ENCODE data around the gene SIGMAR1. TPM values are rescaled to one million over a fixed set of nuclear protein-coding genes. Genes with fewer than 3 reads are reported as not detected.

The SIGMAR1 gene
- polyA plus RNA-seq, 4 donors = 46.1 to 58.9 (median 49.3) TPM

- no peak for DNase-seq (ENCODE audit: low read depth in 4 of 4, low spot score in 3 of 4)
Measured at GRCh38 chr9:34607331-34607730, 30.3 kb downstream of the SIGMAR1 start.

GRCh38 chr9:34606905-34607304 is 30.7 kb downstream of the SIGMAR1 start:
- DNase-seq (ENCODE audit: low read depth in 4 of 4, low spot score in 3 of 4) = no peak

GRCh38 chr9:34606190-34606589 is 31.4 kb downstream of the SIGMAR1 start:
- no peak for DNase-seq (ENCODE audit: low read depth in 4 of 4, low spot score in 3 of 4)

GRCh38 chr9:34603610-34604231 is 33.9 kb downstream of the SIGMAR1 start:
- DNase-seq (ENCODE audit: low read depth in 4 of 4, low spot score in 3 of 4) = peak in 2 of 4 donors; percentile 74 to 77

DNA sequence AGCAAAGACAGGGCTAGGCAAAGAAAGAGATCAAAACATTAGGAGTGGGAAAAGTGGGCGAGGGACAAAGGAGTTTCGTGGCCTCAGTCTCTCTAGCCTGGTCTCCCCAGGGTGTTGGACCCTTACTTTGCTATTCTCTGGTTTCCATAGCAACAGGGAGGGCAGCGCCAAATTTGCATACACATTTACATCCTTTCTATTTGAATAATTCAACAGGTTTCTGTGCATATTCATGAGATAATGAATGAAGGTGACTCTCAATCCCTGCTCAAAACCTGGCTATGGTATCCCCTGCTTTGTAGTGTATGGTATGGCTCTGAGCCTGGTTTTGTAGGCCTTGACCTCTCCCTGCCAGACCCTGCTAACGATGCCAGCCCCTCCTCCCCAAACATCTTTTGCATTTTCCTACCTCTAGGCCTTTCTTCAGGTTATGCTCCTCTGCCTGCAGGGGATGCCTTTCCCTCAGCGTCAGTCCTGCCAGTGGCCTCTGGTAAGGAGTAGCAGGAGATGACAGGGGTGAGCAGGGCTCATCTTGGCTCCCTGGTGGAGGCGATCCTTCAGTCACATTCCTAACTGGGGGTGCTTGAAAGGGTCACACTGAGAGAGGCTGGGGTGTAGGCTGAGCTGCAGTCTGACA is 35.5 kb downstream of the SIGMAR1 start:
- DNase-seq (ENCODE audit: low read depth in 4 of 4, low spot score in 3 of 4) = no peak

- DNase-seq (ENCODE audit: low read depth in 4 of 4, low spot score in 3 of 4) = no peak
Measured at GRCh38 chr9:34600908-34601307, 36.7 kb downstream of the SIGMAR1 start.

DNA sequence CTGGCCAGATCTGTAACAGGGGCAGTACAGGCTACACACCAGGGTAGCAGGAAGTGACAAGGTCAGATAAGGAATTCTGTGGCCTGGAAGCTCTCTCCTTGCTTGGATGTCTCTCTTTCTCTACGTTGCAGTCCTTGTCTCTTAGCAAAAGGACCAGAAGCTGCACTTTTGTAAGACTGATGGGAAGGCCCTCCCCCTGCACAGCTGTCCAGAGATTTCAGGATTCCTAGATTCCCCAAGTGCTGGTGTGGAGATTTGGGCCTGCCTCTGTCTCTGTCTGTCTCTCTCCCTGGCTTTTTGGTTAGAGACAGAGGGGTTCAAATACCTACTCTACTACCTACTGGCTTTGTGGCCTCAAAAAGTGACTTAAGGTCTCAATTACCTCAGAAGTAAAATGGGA is 38.0 kb downstream of the SIGMAR1 start:
- DNase-seq (ENCODE audit: low read depth in 4 of 4, low spot score in 3 of 4) = no peak

DNA sequence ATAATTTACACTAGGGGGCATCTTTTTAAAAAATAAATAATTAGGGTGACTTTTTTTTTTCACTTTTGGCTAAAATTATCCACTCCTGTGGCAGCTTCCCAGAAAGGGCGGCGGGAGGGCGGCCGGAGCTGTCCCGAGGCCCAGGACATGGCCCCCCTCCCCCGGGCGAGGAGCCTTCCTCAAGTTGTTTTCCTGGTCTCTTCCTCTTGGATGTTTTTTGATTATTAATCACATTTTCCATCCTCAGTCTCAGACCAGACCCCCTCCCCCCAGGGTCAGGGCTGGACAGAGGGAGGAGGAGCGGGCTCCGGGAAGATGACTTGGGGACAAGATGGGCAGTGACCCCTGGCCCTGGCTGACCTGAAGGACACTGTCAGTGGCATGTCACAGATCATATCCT is 43.4 kb downstream of the SIGMAR1 start:
- DNase-seq (ENCODE audit: low read depth in 4 of 4, low spot score in 3 of 4) = no peak

DNA sequence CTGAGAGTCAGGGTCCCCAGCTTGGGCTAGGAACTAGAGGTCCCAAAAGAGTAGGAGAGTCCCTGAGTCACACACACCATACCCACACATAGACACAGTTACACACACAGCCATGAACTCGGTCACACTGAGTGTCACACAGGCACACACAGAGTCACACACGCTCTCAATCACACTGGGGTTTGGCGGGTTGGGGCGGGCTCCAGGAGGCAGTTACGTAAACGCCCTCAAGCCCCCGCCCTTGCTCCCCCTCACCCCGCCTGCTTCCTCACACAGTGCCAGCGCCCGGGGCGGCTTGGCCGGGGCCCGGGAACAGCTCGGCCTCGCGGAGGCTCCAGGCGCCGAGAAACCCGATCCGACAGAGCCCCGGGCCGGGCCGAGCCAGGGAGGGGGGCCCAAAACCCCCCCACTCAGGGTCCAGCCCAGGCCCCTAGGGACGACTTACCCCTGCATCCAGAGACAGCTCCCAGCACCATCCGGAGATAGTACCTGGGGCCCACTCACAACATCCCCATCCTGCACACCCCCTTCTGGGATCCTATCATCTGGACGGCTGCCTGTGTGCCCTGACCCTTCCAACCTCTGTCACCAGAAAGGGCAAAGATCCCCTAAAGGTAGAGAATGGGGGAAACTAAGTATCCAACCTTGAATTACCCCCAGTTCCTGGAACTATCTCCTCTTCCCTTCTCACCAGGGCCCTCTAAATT is 44.5 kb downstream of the SIGMAR1 start:
- no peak for DNase-seq (ENCODE audit: low read depth in 4 of 4, low spot score in 3 of 4)

GRCh38 chr9:34591917-34592866 is 45.4 kb downstream of the SIGMAR1 start:
- DNase-seq (ENCODE audit: low read depth in 4 of 4, low spot score in 3 of 4) = no peak

DNA sequence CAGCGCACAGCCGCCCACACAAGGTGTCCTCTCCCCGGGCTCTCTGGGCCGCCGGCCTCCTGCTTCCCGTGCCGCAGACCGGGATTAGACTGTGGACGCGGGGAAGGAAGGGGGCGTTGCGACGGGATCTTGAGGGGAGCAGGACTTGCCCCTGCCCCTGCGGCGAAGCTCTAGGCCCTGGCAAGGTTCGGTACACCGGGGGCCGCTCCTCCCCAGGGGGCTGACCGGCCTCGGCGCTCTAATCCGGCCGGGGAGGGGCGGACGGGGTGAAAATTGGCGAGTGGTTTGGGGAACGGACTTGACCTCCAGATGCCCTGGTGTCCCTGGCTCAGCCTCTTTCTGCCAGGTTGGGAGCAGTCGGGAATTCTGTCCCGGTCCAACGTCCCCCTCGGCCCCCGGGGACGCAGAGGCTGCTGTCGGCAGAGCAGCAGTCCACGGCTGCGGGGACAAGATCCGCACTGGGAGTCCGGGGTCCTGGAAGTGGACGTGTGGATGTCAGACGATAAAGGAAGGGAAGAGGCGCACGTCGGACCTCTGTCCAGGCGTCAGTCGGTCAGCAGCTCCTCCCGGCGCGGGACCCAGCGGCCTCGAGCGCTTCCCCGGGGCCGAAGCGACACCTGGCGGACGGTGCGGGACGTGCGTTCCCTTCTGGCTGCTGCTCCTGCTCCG is 46.2 kb downstream of the SIGMAR1 start:
- no peak for DNase-seq (ENCODE audit: low read depth in 4 of 4, low spot score in 3 of 4)

DNA sequence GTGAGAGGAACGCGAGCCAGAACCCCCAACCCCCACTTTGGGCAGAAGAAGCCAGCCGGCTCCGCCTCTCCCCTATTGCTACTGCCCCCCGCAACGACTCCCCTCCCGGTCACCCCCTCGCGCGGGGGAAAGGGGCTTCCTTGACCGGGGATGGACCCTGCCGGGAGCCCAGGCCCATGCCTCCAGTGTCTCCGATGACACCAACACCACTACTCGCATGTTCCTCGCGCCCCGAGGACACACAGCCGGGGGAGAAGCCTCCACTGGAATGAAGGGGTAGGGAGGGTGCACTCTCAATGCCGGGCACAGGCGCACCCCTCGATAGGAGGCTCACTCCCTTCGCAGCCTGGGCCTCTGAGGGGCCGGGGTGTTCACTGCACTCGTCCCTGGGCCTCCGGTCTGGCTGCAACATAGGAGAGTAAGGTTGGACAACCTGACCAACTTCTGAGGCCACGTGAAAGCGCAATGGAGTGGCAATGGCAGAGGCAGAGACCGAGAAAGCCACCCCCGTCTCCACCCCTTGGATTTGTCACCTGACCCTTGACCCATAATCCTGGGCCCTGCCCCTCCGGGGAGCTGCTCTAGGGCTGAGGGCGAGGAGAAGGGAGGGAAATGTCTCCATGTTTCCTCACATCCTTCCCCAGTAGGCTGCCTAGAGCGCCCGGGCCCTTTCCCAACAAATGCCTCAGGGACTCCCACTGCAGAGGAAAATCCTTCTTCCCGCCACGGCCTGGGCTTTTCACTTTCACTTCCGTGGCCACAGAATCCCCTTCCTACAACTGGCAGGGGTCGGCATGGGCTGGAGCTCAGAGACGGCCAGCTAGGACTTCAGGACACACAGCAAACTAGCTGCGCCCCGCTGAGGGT is 47.0 kb downstream of the SIGMAR1 start:
- DNase-seq (ENCODE audit: low read depth in 4 of 4, low spot score in 3 of 4) = no peak

DNA sequence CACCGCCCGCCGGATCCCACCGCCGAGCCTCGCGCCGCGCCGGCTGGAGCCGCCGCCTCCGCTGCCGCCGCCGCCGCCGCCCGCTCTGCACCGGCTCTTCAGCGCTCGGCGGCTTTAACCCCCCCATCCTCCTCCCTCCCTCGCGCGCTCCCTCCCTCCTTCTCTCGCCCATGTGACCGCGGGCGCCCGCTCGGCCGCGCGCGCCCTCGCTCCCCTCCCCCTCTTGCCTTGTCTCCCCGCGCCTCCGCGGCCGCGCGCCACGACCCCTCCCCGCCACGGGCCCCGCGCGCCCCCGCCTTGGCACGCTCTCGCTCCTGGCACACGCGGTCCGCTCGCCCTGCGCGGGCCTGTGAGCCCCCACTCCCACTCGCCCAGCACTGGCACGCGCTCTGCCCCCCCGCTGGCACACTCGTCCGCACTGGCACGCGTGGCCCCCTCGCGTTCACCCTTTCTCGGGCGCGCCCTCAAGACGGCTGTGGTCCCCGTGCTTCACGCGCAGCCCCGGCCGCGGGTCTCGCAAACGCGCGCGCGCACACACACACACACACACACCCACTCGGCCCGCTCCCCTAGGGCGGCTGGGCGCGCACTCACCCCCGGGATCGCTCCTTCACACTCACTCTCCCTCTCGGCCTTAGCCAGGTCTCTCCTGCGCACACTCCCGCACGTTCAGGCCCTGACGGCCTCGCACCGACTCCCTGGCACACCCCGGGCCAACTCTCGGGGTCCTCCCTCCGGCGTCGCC is 47.8 kb downstream of the SIGMAR1 start, which contains the start of gene CNTFR:
CNTFR (minus strand) TSS at position 89 of the 745 bp plus-strand sequence. CDS start 20,743 bp downstream, outside the sequence.
- no peak for DNase-seq (ENCODE audit: low read depth in 4 of 4, low spot score in 3 of 4)

- no peak for DNase-seq (ENCODE audit: low read depth in 4 of 4, low spot score in 3 of 4)
Measured at GRCh38 chr9:34588671-34589635, 48.6 kb downstream of the SIGMAR1 start.

DNA sequence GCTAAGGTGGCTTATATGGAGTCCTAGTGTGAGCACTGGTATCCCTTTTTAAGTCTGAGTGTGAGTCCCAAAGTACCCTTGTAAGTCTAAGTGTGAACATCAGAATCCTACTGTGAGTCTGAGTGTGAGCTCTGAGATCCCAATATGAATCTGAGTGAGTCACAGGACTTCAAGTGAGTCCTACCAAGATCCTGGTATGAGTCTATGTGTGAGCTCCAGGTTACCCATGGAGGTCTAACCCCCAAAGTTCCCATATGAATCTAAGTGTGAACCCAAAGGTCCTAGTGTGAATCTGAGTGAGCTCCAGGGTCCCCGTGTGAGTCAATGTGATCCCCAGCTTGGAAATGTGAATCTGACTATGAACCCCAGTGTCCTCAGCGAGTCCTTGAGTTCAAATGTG is 50.3 kb downstream of the SIGMAR1 start:
- DNase-seq (ENCODE audit: low read depth in 4 of 4, low spot score in 3 of 4) = no peak

GRCh38 chr9:34585946-34586669 is 51.5 kb downstream of the SIGMAR1 start:
- DNase-seq (ENCODE audit: low read depth in 4 of 4, low spot score in 3 of 4) = no peak

DNA sequence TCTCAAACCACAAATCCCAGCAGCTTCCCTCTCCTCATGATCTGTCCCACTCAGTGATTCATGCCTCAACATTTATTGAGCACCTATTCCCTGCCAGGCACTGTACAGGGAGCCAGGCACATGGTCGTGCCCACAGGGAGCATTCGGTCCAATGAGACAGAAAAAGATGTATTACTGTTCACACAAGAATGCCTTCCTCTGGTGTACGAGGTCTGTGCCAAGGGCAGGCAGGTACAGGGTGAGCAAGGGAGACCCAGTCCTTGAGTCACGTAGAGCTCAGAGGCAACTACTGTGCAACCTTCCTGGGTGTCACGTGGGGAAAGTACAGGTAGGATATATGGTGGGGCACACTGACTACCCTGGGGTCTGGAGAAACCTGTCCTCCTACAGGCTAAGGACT is 52.6 kb downstream of the SIGMAR1 start:
- no peak for DNase-seq (ENCODE audit: low read depth in 4 of 4, low spot score in 3 of 4)

All from left renal pelvis (tissue), 4 donors.